GM21825 (cell line): ENCODE data around the gene CYP2R1.
"Not testable (repeated sequence)": the region's sequence is repeated elsewhere in the genome, so short reads cannot be mapped to it uniquely, and the experiment has no call there.

Source experiments
- ATAC-seq: cut with Tn5 transposase; IDR thresholded peaks from one replicate; pipeline ENCODE4 v1.9.1; 2021; ENCODE audit warnings: mild to moderate bottlenecking, moderate library complexity; ENCODE audit not compliant: unreplicated experiment

Gene CYP2R1

DNA sequence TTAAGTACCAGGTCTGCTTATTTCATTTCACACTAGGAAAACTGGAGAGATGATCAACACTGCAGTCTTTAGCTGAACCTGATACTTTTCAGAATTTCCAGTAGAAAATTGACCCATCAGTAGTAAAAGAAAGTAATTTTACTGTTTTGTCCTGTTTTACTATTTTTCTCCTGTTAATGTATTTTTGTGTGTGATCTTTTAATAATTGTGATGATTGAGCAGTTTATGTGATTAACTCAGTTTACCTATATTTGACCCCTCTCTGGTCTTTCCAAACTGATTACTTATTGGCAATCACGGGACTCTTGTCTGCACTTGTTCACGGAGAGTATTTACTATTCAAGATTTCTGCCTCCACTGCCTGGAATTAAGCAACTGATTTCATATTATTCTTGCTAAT lies 546 bp upstream of the CYP2R1 start:
- ATAC-seq: no peak

DNA sequence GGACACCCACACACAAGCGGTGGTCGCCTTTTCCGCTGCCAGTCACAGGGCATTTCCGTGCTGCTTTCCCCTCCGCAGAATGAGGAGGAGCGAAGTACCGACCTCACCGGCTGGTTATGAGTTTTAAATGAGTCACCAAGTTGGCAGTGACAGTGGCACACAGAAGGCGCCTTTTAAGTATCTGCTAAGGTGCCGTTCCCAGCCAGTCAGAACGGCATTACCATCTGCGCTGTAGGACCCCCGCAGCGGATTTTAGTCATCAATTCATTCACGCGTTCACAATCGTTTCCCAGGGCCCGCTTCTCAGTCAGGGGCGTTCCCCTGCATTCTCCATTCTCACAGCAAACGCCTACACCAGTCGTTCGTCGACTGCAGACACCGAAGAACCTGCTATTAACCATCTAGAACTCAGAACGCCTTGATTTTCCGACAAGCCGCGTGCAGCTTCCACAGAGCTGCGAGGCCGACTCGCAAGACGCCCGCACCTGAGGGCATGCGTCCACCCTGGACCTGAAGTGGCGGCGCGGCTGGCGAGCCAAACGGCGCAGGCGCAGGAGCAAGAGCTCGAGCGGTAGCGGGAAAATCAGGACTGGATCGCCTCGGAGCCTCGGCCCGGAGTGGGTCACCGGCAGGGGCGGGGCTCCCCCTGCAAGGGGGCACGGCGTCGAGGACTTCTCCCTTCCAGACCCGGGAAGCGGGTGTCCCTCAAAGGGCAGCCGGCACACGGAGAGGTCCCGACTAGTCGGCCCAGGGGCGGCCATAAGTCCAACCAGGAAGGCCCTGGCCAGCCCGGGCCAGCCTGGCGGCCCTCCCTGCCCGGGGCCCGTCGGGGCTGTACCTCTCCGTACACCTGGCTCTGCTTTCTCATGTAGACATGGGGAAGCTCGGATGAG lies 642 bp downstream of the CYP2R1 start:
- peak; percentile 51 for ATAC-seq

DNA sequence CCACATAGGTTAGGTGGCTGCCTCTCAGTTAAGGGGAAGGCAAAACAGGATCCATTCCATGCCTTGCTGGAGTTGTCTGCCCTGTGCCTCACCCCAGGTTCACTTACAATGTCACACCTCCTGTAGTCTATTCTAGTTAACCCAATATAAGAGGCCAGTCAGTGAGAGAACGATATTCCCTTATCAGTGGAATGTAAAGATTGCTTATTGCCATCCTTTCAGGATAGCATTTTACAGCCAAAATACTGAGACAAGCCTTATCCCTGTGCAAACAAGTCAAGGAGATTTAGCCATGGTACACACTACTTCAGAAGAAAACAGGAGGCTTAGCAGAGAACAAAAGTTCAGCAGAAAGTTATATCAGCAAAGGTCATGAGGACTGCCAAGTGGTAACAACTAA lies 5.5 kb downstream of the CYP2R1 start:
- ATAC-seq: no peak

DNA sequence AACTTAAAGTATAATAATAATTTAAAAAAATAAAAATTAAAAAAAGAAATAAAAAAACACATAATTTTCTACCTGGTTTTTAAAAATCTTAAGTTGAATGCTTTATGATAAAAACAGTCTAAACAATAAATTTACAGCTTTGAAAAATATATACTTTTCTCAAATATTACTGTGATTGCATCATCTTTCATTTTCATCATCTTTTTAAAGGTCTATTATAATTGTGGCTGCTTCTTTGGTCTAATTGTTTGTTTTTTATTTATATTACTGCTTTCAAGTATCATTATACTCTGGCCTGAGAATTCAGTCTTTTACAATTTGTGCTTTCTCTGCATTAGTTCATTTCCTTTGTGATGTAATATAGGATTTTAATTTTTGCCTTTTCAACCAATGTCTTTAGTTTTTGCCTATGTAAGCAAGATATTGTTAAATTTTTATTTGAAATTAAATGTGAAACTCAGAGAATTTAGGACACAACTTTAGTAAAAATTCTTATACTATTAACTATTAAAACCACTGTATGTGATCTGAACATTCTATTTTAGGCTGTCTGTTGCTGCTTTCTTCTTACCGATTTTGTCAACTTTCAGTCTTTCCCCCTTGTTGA lies 7.3 kb downstream of the CYP2R1 start:
- no peak for ATAC-seq

DNA sequence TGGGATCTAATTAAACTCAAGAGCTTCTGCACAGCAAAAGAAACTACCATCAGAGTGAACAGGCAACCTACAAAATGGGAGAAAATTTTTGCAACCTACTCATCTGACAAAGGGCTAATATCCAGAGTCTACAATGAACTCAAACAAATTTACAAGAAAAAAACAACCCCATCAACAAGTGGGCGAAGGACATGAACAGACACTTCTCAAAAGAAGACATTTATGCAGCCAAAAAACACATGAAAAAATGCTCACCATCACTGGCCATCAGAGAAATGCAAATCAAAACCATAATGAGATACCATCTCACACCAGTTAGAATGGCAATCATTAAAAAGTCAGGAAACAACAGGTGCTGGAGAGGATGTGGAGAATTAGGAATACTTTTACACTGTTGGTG lies 8.3 kb downstream of the CYP2R1 start:
- ATAC-seq: not testable (repeated sequence)

DNA sequence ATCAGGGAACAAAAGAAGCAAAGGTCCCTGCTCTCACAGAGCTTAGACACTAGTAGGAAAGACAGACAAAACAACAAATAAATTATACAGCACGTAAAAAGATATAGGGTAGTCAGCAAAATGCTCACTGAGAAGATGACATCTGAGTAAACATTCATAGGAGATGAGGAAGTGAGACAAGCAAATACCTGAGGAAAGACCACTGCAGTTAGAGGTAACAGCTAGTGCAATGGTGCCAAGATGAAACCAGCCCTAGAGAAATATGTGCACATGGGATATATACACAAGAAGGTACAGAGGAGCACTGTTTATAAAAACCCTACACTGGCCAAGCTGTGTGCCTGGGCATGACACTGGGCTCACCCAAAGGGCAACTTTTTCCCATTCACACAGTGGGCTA lies 9.8 kb downstream of the CYP2R1 start:
- ATAC-seq: no peak

DNA sequence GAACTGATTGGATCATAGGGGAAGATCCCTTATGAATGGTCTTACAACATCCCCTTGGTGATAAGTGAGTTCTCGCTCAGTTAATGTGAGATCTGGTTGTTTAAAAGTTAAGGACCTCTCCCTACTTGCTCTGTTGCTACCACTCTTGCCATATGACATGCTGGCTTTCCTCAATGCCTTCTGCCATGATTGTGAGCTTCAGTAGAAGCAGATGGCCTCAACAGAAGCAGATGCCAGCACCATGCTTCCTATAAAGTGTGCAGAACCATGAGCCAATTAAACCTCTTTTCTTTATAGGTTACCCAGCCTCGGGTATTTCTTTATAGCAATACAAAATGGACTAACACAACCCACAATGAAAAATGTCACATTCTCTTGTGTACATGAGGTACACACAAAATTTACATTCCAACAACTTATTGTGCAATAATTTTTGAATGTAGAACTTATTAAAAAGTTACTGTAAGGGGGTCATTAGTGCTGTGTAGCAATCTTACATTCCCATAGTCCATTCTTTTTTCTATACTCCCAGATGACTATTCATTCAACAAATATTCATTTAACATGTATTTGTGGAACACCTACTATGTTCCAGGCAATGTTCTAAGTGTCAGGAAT lies 10.3 kb downstream of the CYP2R1 start:
- ATAC-seq: no peak

DNA sequence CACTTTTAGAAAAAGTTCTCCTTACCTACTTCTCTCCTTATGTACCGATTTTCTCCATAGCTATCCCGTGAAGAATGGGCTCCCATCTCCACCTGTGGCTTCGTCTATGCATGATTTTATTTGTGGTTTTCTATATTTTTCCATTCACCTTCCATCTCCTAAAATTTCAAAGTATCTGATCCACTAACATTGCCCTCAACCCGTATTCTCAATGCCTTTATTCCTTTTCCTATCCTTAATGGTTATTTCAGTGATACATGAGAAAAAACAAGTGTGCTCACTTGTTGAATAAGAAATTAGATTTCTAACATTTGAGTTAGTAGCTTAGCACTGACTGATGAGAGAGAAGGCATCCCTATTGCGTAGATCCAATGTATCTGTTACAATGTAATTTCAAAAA lies 16.9 kb downstream of the CYP2R1 start:
- no peak for ATAC-seq

DNA sequence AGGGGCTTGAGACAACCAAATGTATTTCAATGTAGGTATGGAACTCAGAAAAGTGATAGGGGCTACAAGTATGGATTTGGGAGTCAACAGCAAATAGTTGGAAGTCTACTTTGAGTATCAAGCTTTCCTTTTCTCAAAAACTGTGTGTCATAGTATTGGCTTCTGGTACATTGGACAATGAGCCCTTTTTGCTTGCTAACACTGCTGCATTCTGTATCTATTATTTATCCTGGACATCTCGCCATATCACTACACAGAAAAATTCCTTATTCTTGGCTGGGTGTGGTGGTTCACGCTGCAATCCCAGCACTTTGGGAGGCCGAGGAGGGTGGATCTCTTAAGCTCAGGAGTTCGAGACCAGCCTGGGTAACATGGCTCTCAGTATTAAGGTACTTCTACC lies 18.4 kb downstream of the CYP2R1 start:
- ATAC-seq: no peak

DNA sequence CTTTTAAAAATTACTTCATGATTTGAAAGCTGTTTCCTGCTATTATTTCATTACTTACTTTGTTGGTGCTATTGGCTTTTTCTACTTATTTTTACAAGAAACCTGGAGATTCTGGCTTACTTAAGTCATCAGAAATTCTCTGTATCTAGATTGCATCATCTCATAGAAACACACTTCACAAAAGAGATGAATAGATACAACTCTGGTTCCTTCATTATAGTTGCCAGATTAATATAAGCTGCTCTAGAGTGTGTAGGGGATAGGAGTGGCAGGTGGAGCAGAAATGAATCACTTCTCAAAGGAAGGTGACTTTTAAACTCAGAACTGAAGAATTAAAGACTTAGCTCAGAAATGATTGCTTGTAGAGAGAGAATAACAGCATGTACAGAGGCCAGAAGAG lies 20.0 kb downstream of the CYP2R1 start:
- ATAC-seq: no peak

DNA sequence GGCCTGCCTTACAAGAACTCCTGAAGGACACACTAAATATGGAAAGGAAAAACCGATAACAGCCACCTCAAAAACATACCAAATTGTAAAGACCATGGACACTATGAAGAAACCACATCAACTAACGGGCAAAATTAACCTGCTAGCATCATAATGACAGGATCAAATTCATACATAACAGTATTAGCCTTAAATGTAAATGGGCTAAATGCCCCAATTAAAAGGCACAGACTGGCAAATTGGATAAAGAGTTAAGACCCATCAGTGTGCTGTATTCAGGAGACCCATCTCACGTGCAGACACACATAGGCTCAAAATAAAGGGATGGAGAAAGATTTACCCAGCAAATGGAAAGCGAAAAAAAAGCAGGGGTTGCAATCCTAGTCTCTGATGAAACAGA lies 28.3 kb downstream of the CYP2R1 start:
- ATAC-seq: not testable (repeated sequence)

DNA sequence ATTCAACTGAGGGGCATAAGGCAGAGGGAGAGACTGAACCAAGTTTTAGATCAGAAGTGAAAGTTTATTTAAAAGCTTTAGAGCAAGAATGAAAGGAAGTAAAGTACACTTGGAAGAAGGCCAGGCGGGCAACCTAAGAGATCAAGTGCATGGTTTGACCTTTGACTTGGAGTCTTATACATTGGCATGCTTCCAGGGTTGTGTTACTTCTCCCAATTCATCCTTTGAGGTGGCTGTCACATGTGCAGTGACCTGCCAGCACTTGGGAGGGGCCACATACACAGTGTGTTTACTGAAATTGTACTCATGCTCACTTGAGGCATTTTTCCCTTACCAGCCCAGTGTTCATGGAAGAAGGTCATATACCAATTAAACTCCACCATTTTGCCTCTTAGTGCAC lies 30.4 kb downstream of the CYP2R1 start:
- ATAC-seq: no peak

DNA sequence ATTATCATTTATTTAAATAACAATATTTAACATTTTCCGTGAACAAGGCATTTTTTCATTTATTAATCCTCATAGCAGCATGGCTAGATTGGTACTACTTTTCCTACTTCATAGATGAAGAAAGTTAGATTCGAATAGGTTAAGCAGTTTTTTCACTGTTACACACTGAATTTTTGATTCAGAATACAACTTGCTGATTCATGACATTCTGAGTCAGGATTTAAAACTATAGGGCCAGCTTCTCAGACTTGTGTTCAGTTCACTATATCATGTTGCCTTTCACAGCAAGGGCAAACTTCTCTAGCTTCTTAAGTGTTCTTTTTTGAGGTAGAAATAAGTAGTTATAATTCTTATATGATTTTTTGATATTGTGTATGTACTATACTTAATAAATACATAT lies 31.5 kb downstream of the CYP2R1 start:
- no peak for ATAC-seq

DNA sequence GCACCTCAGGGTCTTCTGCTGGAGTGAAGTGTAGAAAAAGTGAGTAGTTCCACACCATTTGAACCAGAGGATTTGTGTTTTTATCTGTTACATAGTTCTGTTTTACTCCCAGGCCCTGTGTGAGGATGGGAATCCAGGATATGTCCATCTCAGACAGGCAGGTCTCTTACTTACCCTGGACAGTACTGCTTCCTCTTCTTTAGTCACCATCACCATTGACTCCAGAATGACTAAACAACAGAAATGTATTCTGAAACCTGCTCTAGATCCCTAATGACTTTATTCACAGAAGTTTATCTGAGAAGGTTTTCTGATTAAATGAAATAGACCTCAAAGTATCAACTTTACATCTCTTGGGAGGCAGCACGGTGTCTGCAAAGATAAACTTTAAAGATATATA lies 33.6 kb downstream of the CYP2R1 start:
- ATAC-seq: no peak

DNA sequence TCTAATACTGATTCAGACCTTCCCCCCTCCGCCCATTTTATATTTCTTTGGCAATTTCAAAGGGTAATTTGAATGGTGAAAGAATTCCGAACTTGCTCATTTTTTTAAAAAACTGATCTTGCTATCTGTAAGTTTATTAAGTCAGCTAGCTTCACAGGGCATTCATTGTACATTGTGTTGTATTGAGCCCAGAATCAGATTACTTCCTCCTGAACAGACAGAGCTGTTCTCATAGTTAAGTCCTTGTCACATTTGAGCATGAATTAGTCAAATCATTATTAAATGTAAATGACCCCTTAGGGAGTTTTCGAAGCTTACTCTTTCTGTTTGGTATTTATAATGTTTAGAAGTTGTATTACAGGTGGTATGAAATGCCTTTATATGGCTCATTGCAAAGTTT lies 34.4 kb downstream of the CYP2R1 start:
- no peak for ATAC-seq

DNA sequence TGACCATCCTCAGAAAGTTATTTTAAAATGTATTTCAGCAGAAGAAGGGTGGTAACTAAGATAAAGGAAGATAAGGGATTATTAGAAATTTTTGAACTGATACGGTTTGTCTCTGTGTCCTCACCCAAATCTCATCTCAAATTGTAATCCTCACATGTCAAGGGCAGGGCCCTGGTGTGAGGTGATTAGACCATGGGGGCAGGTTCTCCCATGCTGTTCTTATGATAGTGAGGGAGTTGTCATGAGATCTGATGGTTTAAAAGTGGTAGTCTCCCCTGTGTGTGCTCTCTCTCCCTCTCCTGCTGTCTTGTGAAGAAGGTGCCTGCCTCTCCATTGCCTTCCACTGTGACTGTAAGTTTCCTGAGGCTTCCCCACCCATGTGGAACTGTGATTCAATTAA lies 36.1 kb downstream of the CYP2R1 start:
- ATAC-seq: no peak

DNA sequence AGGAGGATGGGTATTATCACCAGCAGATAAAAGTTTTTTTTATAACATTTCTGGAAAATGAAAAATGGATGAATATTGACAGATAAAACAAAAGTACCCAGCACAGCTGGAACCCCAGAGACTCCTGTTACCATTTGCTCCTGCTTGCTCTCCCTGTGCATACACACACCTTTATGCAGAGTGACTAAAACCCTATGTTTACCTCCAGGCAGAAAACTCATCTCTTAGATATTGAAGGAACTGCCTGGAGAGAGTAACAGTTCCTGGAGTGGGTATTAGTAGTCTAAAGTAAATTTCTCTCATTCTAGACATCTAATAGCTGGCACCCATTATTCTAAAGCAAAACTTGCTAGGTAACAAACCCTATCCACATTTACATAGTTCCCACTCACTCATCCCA lies 38.0 kb downstream of the CYP2R1 start:
- ATAC-seq: no peak

DNA sequence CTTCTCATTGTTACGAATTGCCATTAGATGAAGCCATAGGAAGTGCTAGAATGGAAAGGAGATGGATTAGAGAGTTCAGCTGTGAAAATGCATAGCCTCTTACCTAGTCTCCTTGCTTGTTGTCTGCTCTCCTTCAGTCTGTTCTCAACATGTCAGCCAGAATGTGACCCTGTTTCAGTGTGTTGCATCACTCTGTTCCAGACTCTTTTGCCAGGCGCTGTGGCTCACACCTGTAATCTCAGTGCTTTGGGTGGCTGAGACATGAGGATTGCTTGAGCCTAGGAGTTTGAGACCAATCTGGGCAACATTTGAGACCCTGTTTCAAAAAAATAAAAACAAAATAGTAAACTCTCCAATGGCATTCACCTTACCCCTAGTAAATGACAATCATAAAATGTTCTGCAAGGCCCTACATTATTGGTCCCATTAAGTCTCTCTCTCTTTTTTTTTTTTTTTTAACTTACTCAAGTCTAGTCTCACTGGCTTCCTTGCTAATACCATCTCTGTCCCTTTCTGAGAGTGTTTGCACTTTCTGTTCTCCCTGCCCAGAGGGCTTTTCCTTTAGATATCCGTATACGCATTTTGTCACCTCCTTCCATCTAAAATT lies 39.4 kb downstream of the CYP2R1 start:
- ATAC-seq: no peak

DNA sequence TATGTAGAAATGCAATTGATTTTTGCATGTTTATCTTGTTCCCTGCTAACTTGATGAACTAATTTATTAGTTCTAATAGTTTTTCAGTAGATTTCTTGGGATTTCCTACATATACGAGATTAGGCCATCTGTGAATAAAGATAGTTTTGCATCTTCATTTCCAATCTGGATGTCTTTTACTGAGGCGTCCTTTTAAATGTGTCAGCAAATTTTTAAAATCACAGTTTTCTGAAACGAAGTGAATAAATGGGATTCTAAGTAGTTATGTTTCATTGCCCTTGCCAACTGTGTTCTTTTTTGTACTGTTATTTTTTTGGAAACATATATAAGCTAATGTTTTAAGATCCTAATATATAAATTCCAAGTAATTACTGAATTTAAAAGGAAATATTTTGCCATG lies 50.0 kb downstream of the CYP2R1 start:
- no peak for ATAC-seq

DNA sequence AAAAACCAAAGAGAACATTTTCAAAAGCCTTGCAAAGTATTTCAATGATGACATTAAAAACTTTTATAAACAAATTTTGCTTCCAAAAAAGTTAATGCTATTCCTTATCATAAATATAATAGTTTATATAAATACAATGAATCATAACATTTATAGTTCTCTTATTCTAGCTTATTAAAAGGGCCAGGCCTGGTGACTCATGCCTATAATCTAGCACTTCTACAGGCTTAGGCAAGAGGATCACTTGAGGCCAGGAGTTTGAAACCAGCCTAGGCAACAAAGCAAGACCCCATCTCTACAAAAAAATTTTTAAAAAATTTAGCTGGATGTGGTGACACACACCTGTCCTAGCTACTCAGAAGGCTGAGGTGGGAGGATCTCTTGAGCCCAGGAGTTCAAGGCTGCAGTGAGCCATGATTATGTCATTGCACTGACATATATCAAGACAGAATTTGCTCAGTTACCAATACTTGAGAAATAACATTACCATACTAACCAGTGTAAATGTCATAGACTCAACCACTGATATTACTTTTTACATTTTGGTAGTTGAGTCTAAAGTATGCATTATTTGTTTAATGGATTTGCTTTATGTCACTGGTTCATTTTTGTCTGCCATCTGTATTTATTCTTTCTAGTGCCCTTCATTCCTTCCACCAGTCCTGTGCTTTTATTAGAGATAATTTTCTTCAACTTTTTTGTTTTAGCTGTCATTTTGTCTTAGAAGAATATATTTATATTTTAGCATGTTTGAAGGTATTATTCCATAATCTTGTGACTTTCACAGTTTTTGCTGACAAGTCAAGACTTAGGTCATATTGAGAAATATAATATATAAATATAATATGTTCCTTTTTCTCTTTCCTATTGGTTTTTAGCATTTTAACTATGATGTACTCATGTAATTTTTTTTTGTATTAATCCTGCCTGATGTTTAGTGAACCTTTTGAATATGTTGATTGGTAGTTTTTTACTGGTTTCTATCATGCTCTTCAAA lies 56.2 kb downstream of the CYP2R1 start:
- ATAC-seq: no peak
